ENCODE measurements around the gene PAFAH1B2. TPM values are rescaled to one million over a fixed set of nuclear protein-coding genes. Genes with fewer than 3 reads are reported as not detected.
"Not testable (repeated sequence)": the region's sequence is repeated elsewhere in the genome, so short reads cannot be mapped to it uniquely, and the experiment has no call there.

Gene PAFAH1B2
- total RNA-seq, 1 experiment from 2014 or later: 153 TPM

DNA sequence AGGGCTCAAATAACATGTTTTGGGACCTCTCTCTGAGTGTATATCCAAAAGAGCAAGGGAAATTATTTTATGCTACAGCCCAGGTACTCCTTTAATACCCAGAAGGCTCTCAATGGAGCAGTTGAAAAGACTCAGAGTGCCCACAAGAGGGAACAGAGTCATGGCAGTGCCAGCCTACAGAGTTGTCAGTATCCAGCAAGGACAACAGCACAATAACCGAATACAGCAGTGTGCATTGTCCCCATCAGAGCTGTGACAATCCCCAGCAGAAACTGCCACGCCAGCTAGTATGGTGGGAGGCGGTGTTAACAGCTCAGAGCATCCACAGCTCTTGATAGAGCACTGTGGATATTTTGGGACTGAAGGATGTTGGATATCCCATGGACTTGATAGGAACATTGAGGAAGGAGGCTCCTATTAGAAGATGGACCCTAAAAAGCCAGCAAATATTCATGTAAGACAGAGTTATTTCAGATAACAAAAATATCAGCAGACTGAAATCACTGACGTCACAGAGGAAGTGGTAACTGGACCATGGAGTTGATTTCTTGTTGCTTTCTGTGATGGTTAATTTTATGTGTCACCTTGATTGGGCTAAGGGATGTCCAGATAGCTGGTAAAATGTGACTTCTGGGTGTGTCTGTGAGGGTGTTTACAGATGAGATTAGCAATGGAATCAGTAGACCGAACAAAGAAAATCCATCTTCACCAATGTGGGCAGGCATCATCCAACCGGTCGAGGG lies 17.7 kb upstream of the PAFAH1B2 start:
- BruUV-seq (replicated peaks): no TSS peak
- ChIA-PET POLR2A (ENCODE audit: low non-redundant PET) (no interaction called here), CTCF (interaction anchor here (0.6 kb wide), 2 partner anchors 12 to 462 kb away, joined by 7 to 14 read pairs; no protein-coding TSS in a partner anchor)
- Histone ChIP-seq H3K27me3 (replicated peaks; ENCODE audit: insufficient read depth, low read depth, low read length, poor library complexity) (no peaks in the 10 kb centered on the region), H3K9me3 (ENCODE audit: low read depth, low read length, poor library complexity, severe bottlenecking) (no peaks in the 10 kb centered on the region), H3K4me1 (ENCODE audit: insufficient read depth, low read length, poor library complexity, severe bottlenecking) (no peaks in the 10 kb centered on the region), H3K4me3 (ENCODE audit: low read depth, low read length, poor library complexity, severe bottlenecking) (no peak overlapping the region), H3K27ac (ENCODE audit: low read depth, low read length, poor library complexity, severe bottlenecking) (no peak overlapping the region), H3K36me3 (ENCODE audit: insufficient read depth, low read length, poor library complexity, severe bottlenecking) (no peaks in the 10 kb centered on the region)
- DNase-seq (ENCODE audit: low spot score): no peak
- intact Hi-C loops (cut with micrococcal nuclease; ENCODE audit: unreplicated experiment): no loop called here
- no peak for TF ChIP-seq EZH2 (IDR thresholded peaks at IDR 0.05; ENCODE audit: borderline replicate concordance, low read depth, low read length, poor library complexity, severe bottlenecking)
- no peak for TF ChIP-seq CTCF (conservative IDR thresholded peaks at IDR 0.05; ENCODE audit: low read depth, low read length)

GRCh38 chr11:117127171-117127901 lies 16.8 kb upstream of the PAFAH1B2 start:
- no peak for DNase-seq (ENCODE audit: low spot score)
- ChIA-PET CTCF (interaction anchor here (1.1 kb wide), 1 partner anchor 11 kb away, joined by 16 read pairs; no protein-coding TSS in a partner anchor), POLR2A (ENCODE audit: low non-redundant PET) (no interaction called here)
- intact Hi-C loops (cut with micrococcal nuclease; ENCODE audit: unreplicated experiment): no loop called here
- Histone ChIP-seq H3K27me3 (replicated peaks; ENCODE audit: insufficient read depth, low read depth, low read length, poor library complexity) (no peaks in the 10 kb centered on the region), H3K36me3 (ENCODE audit: insufficient read depth, low read length, poor library complexity, severe bottlenecking) (no peaks in the 10 kb centered on the region), H3K9me3 (ENCODE audit: low read depth, low read length, poor library complexity, severe bottlenecking) (no peaks in the 10 kb centered on the region), H3K27ac (ENCODE audit: low read depth, low read length, poor library complexity, severe bottlenecking) (no peak overlapping the region), H3K4me1 (ENCODE audit: insufficient read depth, low read length, poor library complexity, severe bottlenecking) (no peaks in the 10 kb centered on the region), H3K4me3 (ENCODE audit: low read depth, low read length, poor library complexity, severe bottlenecking) (no peak overlapping the region)
- no TSS peak for BruUV-seq (replicated peaks)
- TF ChIP-seq CTCF (conservative IDR thresholded peaks at IDR 0.05; ENCODE audit: low read depth, low read length): no peak
- TF ChIP-seq EZH2 (IDR thresholded peaks at IDR 0.05; ENCODE audit: borderline replicate concordance, low read depth, low read length, poor library complexity, severe bottlenecking): no peak

DNA sequence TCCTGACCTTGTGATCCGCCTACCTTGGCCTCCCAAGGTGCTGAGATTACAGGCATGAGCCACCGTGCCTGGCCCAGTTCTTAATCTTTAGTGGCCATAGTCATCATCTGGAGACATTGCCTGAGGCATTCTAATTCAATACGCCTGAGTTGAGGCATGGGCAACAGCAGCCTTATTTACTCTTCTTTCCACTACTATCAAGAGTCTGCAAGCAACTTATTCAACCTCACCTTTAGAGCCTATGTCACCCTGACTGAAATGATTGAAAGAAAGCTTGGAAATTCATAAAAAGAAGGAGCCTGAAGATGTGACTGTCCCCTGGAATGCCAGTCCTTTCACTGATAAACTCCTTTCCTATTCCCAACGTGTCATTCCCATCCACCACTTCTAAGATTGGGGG lies 15.8 kb upstream of the PAFAH1B2 start:
- DNase-seq (ENCODE audit: low spot score): no peak
- ChIA-PET POLR2A (ENCODE audit: low non-redundant PET) (no interaction called here), CTCF (no interaction called here)
- Histone ChIP-seq H3K9me3 (ENCODE audit: low read depth, low read length, poor library complexity, severe bottlenecking) (no peaks in the 10 kb centered on the region), H3K4me1 (ENCODE audit: insufficient read depth, low read length, poor library complexity, severe bottlenecking) (no peaks in the 10 kb centered on the region), H3K27ac (ENCODE audit: low read depth, low read length, poor library complexity, severe bottlenecking) (no peak overlapping the region), H3K4me3 (ENCODE audit: low read depth, low read length, poor library complexity, severe bottlenecking) (no peak overlapping the region), H3K27me3 (replicated peaks; ENCODE audit: insufficient read depth, low read depth, low read length, poor library complexity) (no peaks in the 10 kb centered on the region), H3K36me3 (ENCODE audit: insufficient read depth, low read length, poor library complexity, severe bottlenecking) (no peaks in the 10 kb centered on the region)
- intact Hi-C loops (cut with micrococcal nuclease; ENCODE audit: unreplicated experiment): no loop called here
- BruUV-seq (replicated peaks): no TSS peak
- TF ChIP-seq EZH2 (IDR thresholded peaks at IDR 0.05; ENCODE audit: borderline replicate concordance, low read depth, low read length, poor library complexity, severe bottlenecking) (no peak), CTCF (conservative IDR thresholded peaks at IDR 0.05; ENCODE audit: low read depth, low read length) (no peak)

- intact Hi-C loops (cut with micrococcal nuclease; ENCODE audit: unreplicated experiment): loop anchor here (5.0 kb wide), 1 partner anchor 77 kb away; no protein-coding TSS in a partner anchor
- POLR2A ChIA-PET (ENCODE audit: low non-redundant PET); DNase-seq (ENCODE audit: low spot score); H3K9me3 ChIP-seq (ENCODE audit: low read depth, low read length, poor library complexity, severe bottlenecking); H3K27ac ChIP-seq (ENCODE audit: low read depth, low read length, poor library complexity, severe bottlenecking); H3K36me3 ChIP-seq (ENCODE audit: insufficient read depth, low read length, poor library complexity, severe bottlenecking); H3K27me3 ChIP-seq (replicated peaks; ENCODE audit: insufficient read depth, low read depth, low read length, poor library complexity); BruUV-seq (replicated peaks); H3K4me1 ChIP-seq (ENCODE audit: insufficient read depth, low read length, poor library complexity, severe bottlenecking); H3K4me3 ChIP-seq (ENCODE audit: low read depth, low read length, poor library complexity, severe bottlenecking): not testable (repeated sequence)
- CTCF ChIA-PET: interaction anchor here (0.6 kb wide), 1 partner anchor 276 kb away, joined by 3 read pairs; no protein-coding TSS in a partner anchor
These were observed 13.7 kb upstream of the PAFAH1B2 start for GRCh38 chr11:117130396-117130795.
